Measurements from ENCODE around the gene JMJD7.

GRCh38 chr15:41879321-41879845 lies 51.5 kb downstream of the JMJD7 start:
- TF ChIP-seq CTCF (IDR thresholded peaks at IDR 0.05) (no peak), POLR2A (IDR thresholded peaks at IDR 0.05) (no peak)

Data from uterus (tissue), 2 donors.